ENCODE results near the gene GID4.

- TF ChIP-seq CTCF (IDR thresholded peaks at IDR 0.05) (no peak), POLR2A (IDR thresholded peaks at IDR 0.05) (no peak)
These were observed 29.4 kb upstream of the GID4 start for GRCh38 chr17:18009609-18010420.

Measured in right lobe of liver (tissue), 4 donors.